HG03565 (cell line): ENCODE results near the gene RPL15.
A peak's percentile ranks its signal among the peaks of the same experiment; 100 is the strongest.
"Not testable (repeated sequence)": the region's sequence is repeated elsewhere in the genome, so short reads cannot be mapped to it uniquely, and the experiment has no call there.

Source experiments
- ATAC-seq: cut with Tn5 transposase; IDR thresholded peaks from one replicate; pipeline ENCODE4 v1.9.1; 2021; ENCODE audit warnings: mild to moderate bottlenecking, moderate library complexity; ENCODE audit not compliant: unreplicated experiment

RPL15 gene

DNA sequence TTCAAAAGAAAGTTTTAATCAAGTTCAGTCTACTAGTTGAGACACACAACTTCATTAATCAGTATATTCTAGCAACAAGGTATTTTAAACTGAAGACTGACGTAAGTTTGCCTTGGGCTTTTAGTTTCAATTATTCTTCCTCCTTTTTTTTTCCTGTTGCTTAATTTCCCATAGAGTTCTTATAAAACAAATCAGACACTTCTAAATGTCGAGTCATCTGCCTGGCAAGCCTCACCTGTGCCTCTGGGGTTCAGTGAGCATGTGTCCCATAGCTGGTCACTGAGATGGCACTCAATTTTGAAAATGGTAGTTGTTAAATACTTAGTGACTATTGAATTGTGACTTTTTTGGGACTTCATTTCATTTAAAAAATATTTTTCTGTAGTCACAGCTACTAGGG is 27.5 kb upstream of the RPL15 start:
- ATAC-seq: no peak

DNA sequence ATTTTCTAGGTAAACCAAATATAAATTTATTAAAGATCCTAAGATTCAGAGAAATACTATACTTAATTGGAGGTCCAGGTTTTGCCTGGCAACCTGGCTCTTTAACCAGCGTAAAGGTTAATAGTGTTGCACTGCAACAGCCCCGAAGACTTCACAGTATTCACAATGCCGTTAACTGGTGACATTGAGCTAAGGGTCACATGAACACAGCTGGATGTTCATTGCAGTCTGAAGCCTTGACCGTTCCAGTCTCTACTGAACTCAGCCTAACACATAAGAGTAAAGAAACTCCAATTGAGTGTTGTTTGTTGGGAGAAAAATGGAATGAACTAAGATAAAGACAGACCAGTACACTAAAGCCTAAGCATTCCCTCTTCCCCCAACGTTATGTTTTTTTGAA is 27.0 kb upstream of the RPL15 start:
- ATAC-seq: no peak

DNA sequence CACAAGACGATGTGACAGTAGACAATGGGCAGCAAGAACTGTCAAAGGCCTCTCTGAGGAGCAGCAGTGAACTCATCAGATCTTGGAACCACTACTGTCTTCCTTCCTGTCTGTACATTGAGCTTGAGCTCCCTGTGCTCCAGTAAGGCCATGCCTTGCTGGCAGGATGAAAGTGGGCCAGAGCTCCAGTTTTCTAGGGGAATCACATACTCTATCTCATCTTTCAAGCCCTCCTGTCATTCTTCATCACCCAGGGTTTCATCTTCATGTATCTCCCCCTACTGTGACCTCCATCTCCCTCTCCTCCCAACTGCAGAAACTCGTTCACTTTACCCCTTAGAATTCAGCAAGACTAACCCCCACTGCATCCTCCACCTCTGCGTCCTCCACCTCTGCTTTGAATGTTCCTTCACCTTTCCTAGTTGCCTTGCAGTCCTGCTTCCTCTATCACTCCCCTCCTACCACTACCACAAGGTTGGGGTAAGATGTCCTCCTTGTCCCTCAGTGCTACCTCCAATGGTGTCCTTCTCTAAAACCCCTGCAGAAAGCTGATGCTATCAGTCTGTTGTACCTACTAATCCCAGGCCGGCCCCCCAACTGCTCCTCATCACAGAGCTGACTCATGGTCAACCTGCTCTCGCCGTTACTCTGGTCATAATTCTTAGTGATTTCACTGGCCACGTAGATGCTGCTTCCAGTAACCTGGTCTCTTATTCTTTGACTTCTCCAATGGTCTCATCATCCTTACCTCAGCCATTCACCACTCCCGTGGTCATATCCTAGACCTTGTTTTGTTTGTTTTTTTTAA is 22.5 kb upstream of the RPL15 start:
- no peak for ATAC-seq

DNA sequence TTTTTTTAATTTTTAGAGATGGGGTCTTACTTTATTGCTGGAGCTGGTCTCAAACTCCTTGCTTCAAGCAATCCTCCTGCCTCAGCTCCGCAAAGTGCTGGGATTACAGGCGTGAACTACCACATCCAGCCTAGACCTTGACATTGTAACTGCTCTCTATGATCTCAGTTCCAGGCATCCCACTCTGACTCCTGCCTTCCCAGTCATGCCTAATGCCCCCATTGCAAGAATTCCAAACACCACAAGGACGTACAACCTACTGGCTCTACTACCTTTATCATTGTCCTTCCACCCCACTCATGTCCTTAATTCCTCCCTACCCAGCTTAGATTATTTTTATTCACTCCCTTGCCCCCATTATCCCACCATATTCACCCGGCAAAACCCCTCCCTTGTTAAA is 21.8 kb upstream of the RPL15 start:
- ATAC-seq: no peak

DNA sequence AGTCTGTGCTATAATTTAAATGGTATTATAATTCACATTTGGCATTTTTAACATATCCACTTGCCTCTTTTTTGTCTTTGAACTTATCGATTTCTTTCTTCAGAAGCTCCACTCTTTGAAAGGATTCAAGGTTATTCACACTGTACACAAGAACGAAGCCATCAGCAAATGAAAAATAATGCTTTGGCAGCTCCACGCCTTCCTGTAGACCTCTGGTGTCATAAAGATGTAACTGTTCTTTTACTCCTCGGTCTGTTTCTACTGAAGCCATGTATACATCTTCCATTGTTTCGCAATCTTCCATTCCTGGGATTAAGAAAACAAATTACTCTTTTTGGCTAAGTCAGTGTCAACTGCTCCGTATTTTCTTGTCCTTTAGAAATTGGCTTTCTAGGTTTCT is 16.2 kb upstream of the RPL15 start:
- no peak for ATAC-seq

DNA sequence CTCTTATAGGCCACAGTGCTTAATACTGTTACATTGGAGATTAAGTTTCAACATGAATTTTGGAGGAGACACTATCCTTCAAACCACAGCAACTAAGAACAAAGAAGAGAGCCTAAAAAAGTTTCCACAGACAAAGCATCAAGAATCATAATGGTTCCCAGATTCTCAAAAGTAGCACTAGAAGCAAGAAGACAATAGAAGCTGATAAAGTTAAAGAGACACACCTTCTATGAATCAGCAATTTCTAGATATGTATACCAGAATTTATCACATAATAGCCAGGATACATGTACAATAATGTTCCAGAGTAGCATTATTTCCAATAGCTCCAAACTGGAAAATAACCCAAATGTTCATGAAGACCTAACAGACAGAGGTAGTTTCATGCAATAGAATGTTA is 12.4 kb upstream of the RPL15 start:
- no peak for ATAC-seq

DNA sequence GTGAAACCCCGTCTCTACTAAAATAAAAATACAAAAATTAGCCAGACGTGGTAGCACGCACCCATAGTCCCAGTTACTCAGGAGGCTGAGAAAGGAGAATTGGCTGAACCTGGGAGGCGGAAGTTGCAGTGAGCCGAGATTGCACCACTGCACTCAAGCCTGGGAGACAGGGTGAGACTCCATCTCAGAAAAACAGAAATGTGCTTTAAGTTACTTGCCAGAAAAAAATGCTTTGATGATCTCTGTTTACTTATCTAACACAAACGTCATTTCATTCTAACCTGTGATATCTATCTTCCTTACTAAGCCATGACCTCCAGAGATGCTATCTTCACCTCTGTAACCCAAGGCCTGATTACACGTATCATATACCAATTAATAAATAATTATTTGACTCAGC is 7.6 kb upstream of the RPL15 start:
- no peak for ATAC-seq

DNA sequence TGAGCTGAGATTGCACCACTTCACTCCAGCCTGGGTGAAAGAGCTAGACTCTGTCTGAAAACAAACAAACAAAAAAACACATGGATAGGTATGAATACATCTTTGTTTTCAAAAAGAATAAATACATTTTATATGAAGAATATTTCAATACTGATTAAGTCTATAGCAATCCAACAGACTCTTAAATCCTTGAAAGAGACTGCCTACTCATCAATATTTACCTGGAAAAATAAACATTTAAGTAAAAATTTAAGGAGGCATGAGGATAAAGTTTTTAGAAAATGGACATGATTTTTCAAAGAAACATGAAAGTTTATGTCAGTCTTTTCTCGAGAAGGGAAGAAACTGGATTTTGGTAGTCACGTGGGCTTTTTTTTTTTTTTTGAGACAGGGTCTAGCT is 5.5 kb upstream of the RPL15 start:
- ATAC-seq: no peak

DNA sequence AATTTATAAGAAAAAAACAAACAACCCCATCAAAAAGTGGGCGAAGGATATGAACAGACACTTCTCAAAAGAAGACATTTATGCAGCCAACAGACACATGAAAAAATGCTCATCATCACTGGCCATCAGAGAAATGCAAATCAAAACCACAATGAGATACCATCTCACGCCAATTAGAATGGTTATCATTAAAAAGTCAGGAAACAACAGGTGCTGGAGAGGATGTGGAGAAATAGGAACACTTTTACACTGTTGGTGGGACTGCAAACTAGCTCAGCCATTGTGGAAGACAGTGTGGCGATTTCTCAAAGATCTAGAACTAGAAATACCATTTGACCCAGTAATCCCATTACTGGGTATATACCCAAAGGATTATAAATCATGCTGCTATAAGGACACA is 4.6 kb upstream of the RPL15 start:
- ATAC-seq: not testable (repeated sequence)

DNA sequence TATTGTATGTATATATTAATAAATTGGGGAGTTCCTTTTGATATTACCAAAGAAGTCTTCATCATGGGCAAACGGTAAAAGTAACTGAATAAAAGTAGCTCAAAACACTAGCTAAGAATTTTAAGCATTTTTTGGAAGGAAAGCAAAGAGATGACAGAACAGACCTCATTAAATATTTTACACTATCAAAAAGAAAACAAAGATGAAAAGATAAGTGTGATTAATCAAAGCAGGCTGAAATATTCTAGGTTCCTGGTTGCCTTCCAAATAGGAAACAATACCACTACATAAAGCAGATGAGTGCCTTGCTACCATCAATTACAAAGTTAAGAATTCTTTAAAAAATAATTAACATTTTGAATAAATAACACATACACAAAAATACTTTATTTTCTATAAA is 3.8 kb upstream of the RPL15 start:
- no peak for ATAC-seq

DNA sequence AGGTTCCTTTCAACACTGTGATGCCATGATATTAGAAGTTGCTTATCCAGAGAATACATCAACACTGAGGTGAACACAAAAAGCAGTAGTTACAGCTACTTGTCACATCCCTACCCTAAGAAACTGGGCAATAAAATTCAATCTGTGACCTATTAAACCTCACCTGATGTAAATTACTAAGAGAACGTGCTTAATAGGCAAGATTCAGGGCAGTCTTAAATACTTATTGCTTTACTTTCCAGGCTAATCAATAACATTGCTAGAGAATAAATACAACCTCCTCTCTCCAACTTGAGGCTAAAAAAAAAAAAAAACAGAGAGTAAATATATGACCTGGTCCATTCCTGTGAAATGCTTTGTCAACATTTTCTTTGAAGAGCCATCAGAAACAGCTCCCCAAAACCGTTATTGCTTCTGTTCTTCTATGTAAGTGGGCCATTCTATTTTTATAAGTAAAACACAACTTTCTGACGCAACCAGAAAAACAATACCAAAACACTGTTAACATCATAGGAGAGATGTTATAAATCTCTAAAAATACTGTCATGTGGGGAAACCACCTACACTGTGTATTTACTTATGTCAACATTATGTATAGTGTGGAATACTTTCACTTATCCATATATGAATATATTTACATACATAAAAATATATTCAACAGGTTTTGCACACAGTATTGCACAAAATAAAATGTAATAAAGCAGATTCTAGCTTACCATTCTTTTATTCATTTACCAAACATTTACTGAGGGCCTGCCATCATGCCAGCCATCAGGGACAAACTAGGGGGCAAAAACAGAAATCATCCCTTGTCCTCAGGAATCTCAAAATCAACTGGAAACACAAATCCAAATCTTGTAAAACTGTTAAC is 2.8 kb upstream of the RPL15 start:
- ATAC-seq: peak; percentile 20

DNA sequence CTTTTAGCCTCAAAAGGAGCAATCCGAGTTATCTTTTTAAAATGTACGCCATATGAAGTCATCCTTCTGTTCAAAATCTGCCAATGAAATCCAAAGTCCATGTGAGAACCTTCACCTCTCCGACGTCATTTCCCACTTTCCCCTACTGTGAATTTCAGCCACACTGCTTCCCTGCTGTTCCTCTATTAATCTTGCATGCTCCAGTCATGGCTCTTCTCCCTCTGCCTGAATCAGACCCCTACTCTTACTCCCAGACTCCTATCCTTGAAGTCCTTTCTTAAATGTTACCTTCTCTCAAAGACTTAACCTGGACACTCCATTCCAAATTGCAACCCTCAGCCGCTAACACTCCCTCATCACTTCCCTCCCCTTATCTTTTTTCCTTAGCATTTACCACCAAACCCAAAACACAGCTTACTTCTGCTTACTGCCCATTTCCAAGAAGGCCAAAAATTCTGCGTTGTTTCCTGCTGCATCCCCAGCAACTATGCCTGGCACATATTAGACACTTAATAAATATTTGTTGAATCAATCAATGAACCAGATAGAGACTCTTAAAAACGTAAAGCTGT is 1.3 kb upstream of the RPL15 start:
- no peak for ATAC-seq

DNA sequence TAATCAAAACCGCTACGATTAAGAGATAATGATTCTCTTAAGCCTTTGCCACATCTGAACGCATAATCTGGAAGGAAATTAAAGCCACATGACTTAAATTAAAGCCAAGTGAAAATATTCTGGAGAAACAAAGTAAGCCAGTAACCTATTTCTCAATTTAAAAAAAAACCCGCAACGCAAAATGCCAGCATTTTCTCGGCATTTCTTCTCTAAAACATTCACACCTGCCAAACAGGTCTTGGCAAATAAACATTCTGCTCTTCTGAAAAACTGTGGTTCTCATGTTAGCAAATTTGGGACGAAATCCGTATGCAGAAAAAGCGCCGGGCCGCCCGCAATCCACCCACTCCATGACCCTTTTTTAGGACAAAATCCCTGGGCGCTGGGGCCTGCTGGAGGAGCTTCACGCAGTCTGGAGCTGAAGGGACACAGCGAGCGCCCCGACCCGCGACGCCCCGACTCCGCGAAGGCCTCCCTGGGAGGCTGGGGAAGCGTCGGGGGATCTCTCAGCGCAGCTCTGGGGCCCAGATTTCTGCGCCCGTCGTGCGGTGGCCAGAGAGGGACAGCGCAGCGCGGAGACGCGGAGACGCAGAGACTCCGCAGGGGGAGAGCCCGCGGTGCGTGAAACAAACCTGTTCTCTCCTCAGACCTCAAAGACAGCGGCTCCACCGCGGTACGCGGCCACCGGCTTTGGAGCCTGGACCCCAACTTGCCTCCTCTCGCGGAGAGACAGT is 613 bp upstream of the RPL15 start:
- ATAC-seq: peak; percentile 30

DNA sequence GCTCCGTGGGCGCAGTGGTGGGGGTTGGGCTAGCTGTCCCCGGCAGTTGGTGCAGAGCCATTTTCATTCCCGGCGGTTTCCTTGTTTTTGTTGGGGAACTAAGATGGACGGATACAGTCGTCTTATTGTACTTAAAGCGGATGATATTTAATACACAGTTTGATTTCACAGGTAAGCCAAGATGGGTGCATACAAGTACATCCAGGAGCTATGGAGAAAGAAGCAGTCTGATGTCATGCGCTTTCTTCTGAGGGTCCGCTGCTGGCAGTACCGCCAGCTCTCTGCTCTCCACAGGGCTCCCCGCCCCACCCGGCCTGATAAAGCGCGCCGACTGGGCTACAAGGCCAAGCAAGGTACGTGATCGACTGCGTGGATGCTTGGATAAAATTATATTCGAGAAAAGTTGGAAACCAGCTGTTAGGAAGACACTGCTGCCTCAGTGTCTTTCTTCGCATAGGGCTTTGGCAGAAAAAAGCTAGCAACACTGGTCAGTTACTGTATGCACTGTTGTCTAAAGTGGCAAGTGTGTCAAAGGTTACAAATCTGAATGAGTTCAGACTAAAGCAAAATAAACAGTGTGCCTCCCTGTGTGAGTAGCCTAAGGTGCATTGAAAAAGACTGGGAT is 859 bp downstream of the RPL15 start:
- ATAC-seq: not testable (repeated sequence)

DNA sequence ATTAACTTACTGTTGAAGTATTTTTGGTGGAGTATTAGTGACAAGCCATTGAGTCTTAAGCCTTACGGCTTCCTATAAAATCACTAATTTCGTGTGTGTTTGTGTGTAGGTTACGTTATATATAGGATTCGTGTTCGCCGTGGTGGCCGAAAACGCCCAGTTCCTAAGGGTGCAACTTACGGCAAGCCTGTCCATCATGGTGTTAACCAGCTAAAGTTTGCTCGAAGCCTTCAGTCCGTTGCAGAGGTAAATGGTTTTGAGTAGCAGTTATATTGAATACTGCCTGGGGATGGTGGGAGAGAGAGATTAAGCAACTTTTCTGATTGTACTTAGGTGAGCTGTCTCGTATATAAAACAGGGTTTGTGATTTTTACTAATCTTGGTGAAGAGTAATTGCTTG is 1.4 kb downstream of the RPL15 start:
- not testable (repeated sequence) for ATAC-seq

DNA sequence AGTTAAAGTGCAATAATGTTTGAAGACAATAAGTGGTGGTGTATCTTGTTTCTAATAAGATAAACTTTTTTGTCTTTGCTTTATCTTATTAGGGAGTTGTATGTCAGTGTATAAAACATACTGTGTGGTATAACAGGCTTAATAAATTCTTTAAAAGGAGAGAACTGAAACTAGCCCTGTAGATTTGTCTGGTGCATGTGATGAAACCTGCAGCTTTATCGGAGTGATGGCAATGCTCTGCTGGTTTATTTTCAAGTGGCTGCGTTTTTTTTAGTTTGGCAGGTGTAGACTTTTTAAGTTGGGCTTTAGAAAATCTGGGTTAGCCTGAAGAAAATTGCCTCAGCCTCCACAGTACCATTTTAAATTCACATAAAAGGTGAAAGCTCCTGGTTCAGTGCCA is 2.7 kb downstream of the RPL15 start:
- ATAC-seq: no peak

DNA sequence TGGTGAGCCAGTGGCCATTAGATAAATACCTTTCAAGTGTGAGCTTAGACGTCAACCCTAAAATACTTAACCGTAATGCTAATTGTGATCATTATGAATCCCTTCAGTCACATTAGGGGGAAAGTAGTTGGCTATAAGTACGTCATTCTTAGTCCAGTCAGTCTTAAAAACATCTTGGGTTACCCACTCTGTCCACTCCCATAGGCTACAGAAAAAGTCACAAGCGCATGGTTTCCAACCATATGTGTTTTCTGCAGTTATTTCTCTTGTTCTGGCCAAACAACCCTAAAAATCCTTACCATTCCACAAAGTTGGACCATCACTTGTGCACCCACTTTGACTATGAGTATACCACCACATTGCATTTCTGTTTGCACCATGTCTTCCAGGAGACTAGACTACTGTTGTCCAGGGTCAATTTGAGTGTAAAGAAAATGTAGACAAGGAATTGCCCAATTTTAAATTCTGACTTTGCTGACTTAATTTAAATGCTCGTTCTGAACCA is 3.3 kb downstream of the RPL15 start:
- no peak for ATAC-seq

DNA sequence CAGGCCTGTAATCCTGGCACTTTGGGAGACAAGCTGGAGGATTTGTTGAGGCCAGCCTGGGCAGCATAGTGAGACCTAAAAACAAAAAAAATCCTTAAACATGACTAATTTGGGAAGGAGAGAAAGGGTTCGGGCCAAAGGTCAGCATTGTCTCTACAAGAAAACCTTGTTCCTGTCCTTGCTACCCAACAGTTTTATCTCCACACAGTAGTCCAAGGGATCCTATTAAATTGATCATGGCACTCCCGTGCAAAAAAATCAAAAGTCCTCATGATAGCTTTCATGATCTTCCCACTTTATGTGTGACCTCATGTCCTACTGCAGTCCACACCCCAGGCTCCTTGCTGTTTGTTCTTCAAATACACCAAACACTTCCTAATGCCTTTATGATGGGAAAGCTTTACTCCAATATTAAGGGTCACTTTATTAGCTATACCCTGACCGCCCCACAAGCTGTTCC is 4.2 kb downstream of the RPL15 start:
- ATAC-seq: no peak

DNA sequence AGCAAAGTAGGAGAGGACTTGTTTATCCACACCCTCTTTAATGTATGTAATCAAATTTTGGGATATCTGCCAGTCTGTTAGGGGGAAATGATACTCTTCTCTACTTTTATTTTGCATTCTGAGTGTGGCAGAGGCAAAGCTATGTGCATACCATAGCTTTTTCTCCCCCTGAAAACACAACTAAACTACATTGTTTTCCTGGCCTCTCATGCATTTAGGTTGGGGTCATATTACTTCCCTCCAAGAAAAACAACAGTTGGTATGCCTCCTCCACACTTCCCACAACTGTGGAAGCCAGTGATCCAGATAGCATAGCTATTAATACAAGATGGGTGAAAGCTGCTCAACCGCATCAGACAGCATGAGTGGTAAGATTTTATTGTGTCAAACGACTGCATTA is 6.9 kb downstream of the RPL15 start:
- no peak for ATAC-seq

DNA sequence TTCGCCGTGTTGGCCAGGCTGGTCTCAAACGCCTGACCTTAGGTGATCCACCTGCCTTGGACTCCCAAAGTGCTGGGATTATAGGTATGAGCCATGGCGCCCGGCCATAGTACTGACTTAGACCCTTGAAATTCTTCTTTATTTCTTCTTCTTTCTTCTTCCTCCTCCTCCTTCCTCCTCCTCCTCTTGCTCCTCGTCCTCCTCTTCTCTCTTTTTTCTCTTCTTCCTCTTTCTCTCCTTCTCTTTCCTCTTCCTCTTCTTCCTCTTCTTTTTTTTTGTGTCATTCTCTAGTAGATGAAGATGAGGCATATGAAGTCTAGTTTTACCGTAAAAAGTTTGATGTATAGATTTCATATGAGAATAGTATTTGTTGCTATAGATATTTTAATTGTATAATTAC is 9.3 kb downstream of the RPL15 start:
- ATAC-seq: no peak
